Tibial nerve (tissue), 4 donors: Measurements from ENCODE around the gene CAMTA1.

ENCODE experiments used
- EP300 ChIP-seq, 2 donors: sonication (generic); formaldehyde crosslinking; IDR thresholded peaks; one replicate each; pipeline ENCODE4 v1.6.1; 2017; ENCODE audit warnings: antibody characterized with exemption in 2 of 2, mild to moderate bottlenecking in 1 of 2
- POLR2A ChIP-seq, 2 donors: fragments of 450-650 bp; IDR thresholded peaks; one replicate each; pipeline ENCODE4 v1.6.1; 2017; ENCODE audit warnings: antibody characterized with exemption in 2 of 2, mild to moderate bottlenecking in 2 of 2, moderate library complexity in 2 of 2
- TF ChIP-seq, protein P1 (sequence below), 5 experiments: fragments of 200-600 bp in 3 of 5; fragments of 450-650 bp in 2 of 5; sonication (generic) in 3 of 5; IDR thresholded peaks; one replicate each; pipeline ENCODE4 v1.5.1; 2016 to 2019; ENCODE audit warnings: antibody characterized with exemption in 5 of 5, mild to moderate bottlenecking in 3 of 5, moderate library complexity in 2 of 5

DNA sequence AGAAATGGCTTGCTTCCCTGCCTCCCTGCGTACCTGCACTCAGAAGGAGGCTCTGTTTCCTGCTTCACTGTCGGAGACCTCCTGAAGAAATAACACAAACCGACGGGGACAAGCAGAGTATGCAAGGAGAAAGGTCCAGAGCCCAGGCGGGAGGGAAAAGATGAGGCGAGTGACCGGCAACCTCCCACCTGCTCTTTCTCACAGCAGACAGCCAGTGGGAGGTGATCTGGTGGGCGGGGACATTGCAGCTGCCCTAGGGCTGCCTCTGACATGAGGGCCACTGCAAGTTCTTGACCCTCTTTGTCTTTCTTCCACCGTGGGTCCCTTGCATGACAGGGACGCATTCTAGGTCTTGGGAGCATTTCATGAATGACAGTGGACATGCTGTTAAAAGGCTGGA, 368.2 kb downstream of the CAMTA1 start:
- TF ChIP-seq, protein P1, sequence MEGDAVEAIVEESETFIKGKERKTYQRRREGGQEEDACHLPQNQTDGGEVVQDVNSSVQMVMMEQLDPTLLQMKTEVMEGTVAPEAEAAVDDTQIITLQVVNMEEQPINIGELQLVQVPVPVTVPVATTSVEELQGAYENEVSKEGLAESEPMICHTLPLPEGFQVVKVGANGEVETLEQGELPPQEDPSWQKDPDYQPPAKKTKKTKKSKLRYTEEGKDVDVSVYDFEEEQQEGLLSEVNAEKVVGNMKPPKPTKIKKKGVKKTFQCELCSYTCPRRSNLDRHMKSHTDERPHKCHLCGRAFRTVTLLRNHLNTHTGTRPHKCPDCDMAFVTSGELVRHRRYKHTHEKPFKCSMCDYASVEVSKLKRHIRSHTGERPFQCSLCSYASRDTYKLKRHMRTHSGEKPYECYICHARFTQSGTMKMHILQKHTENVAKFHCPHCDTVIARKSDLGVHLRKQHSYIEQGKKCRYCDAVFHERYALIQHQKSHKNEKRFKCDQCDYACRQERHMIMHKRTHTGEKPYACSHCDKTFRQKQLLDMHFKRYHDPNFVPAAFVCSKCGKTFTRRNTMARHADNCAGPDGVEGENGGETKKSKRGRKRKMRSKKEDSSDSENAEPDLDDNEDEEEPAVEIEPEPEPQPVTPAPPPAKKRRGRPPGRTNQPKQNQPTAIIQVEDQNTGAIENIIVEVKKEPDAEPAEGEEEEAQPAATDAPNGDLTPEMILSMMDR (IDR thresholded peaks at IDR 0.05) = no peak
- no peak for TF ChIP-seq POLR2A (IDR thresholded peaks at IDR 0.05)
- TF ChIP-seq EP300 (IDR thresholded peaks at IDR 0.05) = no peak
